Mesodermal cell (in vitro differentiated cells): ENCODE measurements around the gene IFI30.
A peak's percentile ranks its signal among the peaks of the same experiment; 100 is the strongest.

Experiments used
- H3K27ac ChIP-seq: 2 replicates; pipeline ENCODE4 v1.7.0; 2013; ENCODE audit warnings: mild to moderate bottlenecking, low read depth, low read length, moderate library complexity; ENCODE audit not compliant: severe bottlenecking
- H3K36me3 ChIP-seq: 2 replicates; pipeline ENCODE4 v1.7.1; 2013; ENCODE audit warnings: mild to moderate bottlenecking, low read length, moderate library complexity; ENCODE audit not compliant: control insufficient read depth, insufficient read depth
- H3K4me1 ChIP-seq: one replicate; pipeline ENCODE4 v1.7.1; 2013; ENCODE audit warnings: mild to moderate bottlenecking, low read length; ENCODE audit not compliant: insufficient read depth, control insufficient read depth, poor library complexity, severe bottlenecking
- H3K4me3 ChIP-seq: 2 replicates; pipeline ENCODE4 v1.7.0; 2013; ENCODE audit warnings: low read length, control low read depth, mild to moderate bottlenecking; ENCODE audit not compliant: insufficient read depth, poor library complexity, severe bottlenecking; ENCODE audit errors: extremely low read depth
- H3K9me3 ChIP-seq: 2 replicates; pipeline ENCODE4 v1.7.1; 2013; ENCODE audit warnings: mild to moderate bottlenecking, low read length, moderate library complexity; ENCODE audit not compliant: control insufficient read depth
- WGBS, 2 experiments: methylation state at CpG; one replicate each; pipeline ENCODE4 v1.1.5; 2013; ENCODE audit warnings: missing lambda C conversion rate in 2 of 2; ENCODE audit not compliant: insufficient coverage in 2 of 2; 5-methylcytosine and 5-hydroxymethylcytosine counted together

Gene IFI30

DNA sequence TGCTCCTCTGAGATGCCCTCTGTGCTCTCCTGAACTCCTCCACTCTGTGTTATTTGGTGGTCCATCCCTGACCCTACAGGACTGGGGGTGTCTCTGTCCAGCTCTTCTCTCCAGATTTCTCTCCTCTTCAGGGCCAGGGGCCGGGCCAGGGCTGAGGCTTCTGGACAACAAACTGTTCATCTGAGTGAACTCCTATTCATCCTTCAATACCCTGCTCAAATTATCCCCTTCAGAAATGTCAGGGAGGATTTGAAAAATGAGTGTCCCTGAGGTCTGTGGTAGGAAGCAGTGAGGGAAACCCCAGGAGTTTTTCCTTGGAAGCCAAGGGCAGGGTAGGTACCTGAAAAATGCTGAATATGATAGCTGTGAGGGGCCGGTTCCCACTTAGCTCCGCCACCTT, 45.0 kb downstream of the IFI30 start:
- WGBS, 2 experiments, result 72% methylated on average over 2 of the region's 3 CpGs; no CpG with 5 or more reads in 1 of the 2 experiments
- Histone ChIP-seq H3K9me3 (no peaks in the 10 kb centered on the region), H3K27ac (no peak overlapping the region), H3K4me1 (no peaks in the 10 kb centered on the region), H3K36me3 (no peaks in the 10 kb centered on the region), H3K4me3 (no peak overlapping the region)

GRCh38 chr19:18219911-18220631, 46.5 kb downstream of the IFI30 start:
- 89 to 90% methylated on average over 27 to 28 of the region's 28 CpGs for WGBS, 2 experiments
- Histone ChIP-seq H3K27ac (no peak overlapping the region), H3K36me3 (no peaks in the 10 kb centered on the region), H3K4me3 (no peak overlapping the region), H3K9me3 (no peaks in the 10 kb centered on the region), H3K4me1 (no peaks in the 10 kb centered on the region)

DNA sequence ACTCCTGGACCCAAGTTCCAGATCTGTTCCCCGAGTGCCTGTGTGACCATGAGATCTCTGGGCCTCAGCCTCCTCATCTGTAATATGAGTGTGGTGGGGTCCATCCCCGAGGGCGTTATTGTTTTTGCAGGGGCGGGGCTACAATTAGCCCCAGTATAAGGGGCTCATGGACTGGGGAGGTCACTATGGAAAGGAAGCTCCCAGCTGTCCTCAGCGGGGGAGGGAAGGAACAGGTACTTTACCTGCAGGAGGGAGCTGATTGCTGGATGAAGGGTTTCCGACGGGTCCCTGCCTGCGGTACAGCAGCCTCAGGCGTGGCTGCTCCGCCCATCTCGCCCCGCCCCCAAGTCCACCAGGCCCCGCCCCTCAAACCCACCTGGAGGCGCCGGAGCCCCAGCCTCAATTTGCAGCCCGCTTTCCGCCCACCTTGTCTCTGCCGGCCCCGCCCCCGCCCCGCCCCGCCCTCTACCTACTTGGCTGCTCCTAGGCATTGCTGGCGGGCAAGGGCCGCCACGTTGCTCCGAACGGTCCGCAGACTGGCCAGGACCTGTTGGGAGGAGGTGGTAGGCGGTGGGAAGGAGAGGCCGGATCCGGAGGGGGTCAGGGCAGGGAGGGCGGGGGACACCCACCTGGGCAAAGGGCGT, 47.1 kb downstream of the IFI30 start:
- Histone ChIP-seq H3K4me3 (no peak overlapping the region), H3K4me1 (peaks cover 1% of the 10 kb centered on the region), H3K9me3 (no peaks in the 10 kb centered on the region), H3K36me3 (no peaks in the 10 kb centered on the region), H3K27ac (no peak overlapping the region)
- 32 to 33% methylated on average over 9 to 10 of the region's 33 CpGs for WGBS, 2 experiments

GRCh38 chr19:18221815-18222725, 48.5 kb downstream of the IFI30 start:
- 92 to 95% methylated on average over 17 to 23 of the region's 25 CpGs for WGBS, 2 experiments
- Histone ChIP-seq H3K27ac (no peak overlapping the region), H3K4me3 (no peak overlapping the region)

DNA sequence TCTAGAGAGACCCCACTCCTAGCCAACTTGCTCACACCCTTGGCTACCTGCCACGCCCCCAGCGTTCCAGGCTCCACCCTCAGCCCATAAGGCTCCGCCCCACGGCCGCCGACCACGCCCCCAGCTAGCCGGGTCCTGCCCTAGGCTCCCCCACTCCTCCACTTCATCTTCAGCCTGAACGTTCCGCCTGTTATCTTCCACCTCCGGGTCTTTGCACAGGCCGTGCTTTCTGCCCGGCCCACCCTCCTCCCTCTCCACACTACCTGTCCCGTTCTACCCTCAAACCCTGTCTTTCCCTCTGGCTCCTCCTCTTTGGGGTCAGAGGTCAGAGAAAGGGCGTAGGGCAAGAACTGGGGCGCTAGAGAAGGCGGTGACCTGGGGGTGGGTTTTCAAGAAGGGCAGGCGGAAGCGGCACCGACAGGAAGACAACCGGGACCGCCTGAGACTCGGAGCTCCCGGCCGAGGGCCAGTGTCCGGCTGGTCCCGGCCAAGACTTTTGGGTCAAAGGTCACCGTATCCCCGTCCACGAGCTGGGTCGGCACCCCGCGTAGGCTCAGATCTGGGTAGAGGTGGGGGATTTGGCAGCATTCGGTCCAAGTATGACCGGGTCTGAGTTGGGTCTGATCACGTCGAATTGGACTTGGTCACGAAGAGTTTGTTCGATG, 50.4 kb downstream of the IFI30 start:
- no peaks in the 10 kb centered on the region for H3K9me3 ChIP-seq
- WGBS, 2 experiments, result 3 to 6% methylated on average over 33 to 36 of the region's 39 CpGs
- H3K4me3 ChIP-seq, result peak overlapping the region; percentile 56
- H3K27ac ChIP-seq, result peak overlapping the region; percentile 67
- no peaks in the 10 kb centered on the region for H3K36me3 ChIP-seq
- peaks cover 7% of the 10 kb centered on the region for H3K4me1 ChIP-seq

More at GRCh38 chr19:18221815-18222725, 48.5 kb downstream of the IFI30 start:
- H3K4me1 ChIP-seq, result peaks cover 7% of the 10 kb centered on the region
- no peaks in the 10 kb centered on the region for H3K9me3 ChIP-seq
- no peaks in the 10 kb centered on the region for H3K36me3 ChIP-seq

DNA sequence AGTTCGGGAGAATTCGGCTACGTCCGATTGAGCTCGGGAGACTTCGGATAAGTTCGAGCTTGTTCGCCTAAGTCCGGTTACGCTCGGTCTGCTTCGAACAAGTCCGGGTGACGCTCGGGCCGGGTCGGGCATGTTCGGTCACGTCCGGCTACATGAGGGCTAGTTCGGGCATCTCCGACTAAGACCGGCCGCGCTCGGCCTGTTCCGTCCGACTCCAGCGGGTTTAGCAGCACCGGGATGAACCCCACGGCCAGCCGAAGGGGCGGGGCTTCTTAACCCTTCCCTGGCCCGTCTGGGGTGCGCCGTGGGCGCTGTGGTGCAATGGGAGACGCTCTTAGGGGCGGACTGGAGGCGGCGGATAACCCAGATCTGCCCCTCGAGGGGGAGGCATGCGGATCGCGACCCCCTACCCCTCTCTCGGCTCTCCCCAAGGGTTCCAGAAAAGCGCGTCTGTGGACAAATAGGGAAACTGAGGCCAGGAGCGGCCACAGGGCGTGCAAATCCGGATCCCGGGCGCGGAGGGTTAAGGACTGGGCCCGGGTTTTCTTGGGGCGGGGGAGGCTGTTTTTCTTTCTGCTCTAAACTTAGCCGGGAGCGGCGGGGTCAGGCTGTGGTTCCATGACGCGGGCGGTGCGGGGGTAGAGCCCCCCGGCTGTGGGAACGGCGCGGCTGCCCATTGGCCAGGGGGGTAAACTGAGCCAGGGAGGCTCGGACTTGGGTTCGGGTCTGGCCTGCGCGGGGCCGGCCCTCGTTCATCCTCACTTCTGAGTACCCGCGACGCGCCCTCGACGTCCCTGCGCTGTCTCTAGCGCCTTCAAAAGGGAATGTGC, 51.1 kb downstream of the IFI30 start:
- peaks cover 7% of the 10 kb centered on the region for H3K4me1 ChIP-seq
- peak overlapping the region; percentile 56 for H3K4me3 ChIP-seq
- H3K9me3 ChIP-seq, result no peaks in the 10 kb centered on the region
- peak overlapping the region; percentile 5 for H3K27ac ChIP-seq
- no peaks in the 10 kb centered on the region for H3K36me3 ChIP-seq
- 7 to 9% methylated on average over 65 to 72 of the region's 81 CpGs for WGBS, 2 experiments

GRCh38 chr19:18225355-18225701, 51.7 kb downstream of the IFI30 start:
- WGBS, 2 experiments, result 26 to 27% methylated on average over 12 to 14 of the region's 16 CpGs
- Histone ChIP-seq H3K4me3 (peak overlapping the region; percentile 56), H3K27ac (no peak overlapping the region), H3K4me1 (peaks cover 7% of the 10 kb centered on the region), H3K9me3 (no peaks in the 10 kb centered on the region), H3K36me3 (no peaks in the 10 kb centered on the region)

DNA sequence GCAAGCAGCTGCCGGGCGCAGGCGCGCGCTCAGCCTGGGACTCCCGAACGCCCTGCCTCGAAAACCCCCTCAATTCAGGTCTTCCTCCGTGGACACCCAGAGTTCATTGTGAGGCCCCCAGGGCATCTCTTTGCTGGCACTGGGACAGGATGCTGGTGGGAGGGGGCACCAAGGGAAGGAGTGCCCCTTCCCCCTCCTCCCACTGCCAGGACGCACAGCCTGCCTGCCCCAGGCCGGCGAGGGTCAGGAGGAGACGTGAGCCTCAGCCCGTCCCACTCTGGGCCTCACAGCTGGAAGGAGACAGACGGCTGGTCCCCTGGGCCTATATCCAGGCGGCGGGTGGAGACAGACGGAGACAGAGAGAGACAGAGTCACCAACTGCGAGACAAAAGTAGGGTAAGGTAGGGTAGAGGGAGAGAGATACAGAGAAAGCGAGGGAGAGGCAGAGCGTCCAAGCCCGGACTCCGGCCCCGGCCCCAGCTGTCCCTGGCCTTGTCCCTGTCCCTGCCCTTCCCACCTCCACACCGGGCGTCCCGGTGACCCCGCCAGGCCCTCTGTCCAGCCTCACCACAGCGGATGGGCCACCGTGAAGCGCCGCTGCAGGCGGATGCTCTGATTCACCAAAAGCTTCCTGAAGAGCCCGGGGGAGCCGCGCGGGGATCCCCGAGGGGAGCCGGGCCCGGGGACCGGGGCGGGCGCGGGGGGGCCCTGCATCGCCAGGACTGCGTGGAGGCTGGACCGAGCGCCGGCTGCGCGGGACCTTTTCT, 52.3 kb downstream of the IFI30 start, which contains the start of gene PDE4C:
Gene PDE4C (minus strand): TSS at position 737 of the 767 bp plus-strand sequence. CDS start 23 bp downstream, at position 714.
- H3K4me1 ChIP-seq, result peaks cover 7% of the 10 kb centered on the region
- no peak within 1 kb of the TSS for H3K27ac ChIP-seq
- no peaks in the 10 kb centered on the region for H3K9me3 ChIP-seq
- no peaks in the 10 kb centered on the region for H3K36me3 ChIP-seq
- peak within 1 kb of the TSS; percentile 56 for H3K4me3 ChIP-seq
- WGBS, 2 experiments, result 27 to 38% methylated on average over 24 to 44 of the region's 51 CpGs

DNA sequence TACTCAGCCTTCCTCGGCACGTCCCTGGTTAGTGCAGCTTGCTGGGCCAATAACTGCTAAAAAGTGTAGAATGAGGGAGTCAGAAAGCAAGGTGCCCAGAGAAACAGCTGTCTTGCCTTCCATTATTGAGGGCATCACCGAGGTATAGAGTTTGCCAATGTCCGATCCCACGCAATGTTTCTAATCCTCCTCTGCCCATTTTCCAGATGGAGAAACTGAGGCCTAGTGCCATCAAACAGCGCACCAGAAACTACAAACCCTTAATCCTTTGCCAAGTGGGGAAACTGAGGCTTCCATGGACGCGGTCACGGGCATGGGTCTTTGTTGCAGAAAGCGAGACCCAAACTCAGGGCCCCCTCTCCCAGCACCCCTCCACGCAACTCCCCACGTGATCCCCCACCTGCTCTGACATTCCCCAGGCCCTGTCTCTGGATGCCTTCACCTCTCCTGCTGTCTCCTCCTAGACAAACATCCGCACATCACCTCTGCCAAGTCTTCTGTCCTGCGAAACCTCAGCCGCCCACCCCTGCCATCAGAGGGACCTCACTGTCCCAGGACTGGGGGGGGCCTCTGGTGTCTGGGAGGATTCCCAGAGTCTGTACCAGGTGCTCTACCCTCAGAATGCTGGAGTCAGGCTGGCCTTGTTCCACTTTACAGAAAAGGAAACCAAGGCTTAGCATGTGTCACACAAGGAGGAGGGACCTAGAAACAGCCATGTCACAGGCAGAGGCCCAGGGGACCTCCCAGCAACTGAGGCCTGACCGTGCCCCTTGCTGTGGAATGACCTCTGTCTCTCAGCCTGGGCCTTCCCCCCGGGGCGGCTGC, 53.6 kb downstream of the IFI30 start:
- H3K4me1 ChIP-seq, result peaks cover 9% of the 10 kb centered on the region
- no peak overlapping the region for H3K27ac ChIP-seq
- H3K9me3 ChIP-seq, result no peaks in the 10 kb centered on the region
- WGBS, 2 experiments, result 89 to 90% methylated on average over 15 to 18 of the region's 18 CpGs
- no peak overlapping the region for H3K4me3 ChIP-seq
- H3K36me3 ChIP-seq, result no peaks in the 10 kb centered on the region
